GM21717 (cell line): Measurements from ENCODE around the gene PPP2R5D.

Source experiments
- ATAC-seq: cut with Tn5 transposase; IDR thresholded peaks from one replicate; pipeline ENCODE4 v1.9.1; 2021; ENCODE audit warnings: mild to moderate bottlenecking, moderate library complexity; ENCODE audit not compliant: unreplicated experiment

PPP2R5D gene

GRCh38 chr6:43053545-43054205 lies 69.3 kb downstream of the PPP2R5D start, which contains the start of gene CUL7:
TSS of gene CUL7 (minus strand) at chr6:43053851. CDS start at chr6:43052788, 1,063 bp downstream.
- ATAC-seq: peak; percentile 43

- no peak for ATAC-seq
Observed at GRCh38 chr6:43054206-43054943, 70.0 kb downstream of the PPP2R5D start.

- no peak for ATAC-seq
Observed at GRCh38 chr6:43055966-43056365, 71.6 kb downstream of the PPP2R5D start.

- ATAC-seq: no peak
Observed at GRCh38 chr6:43058531-43058930, 74.2 kb downstream of the PPP2R5D start.

- ATAC-seq: peak; percentile 69
Observed at GRCh38 chr6:43059168-43060033, 75.0 kb downstream of the PPP2R5D start, which contains the start of the genes KLC4 and MRPL2. TSS of gene KLC4 (plus strand) at chr6:43059631. CDS start at chr6:43061336, 1,705 bp downstream. TSS of gene MRPL2 (minus strand) at chr6:43059434. CDS start at chr6:43059381, 53 bp downstream.

GRCh38 chr6:43060034-43060754 lies 75.8 kb downstream of the PPP2R5D start:
- ATAC-seq: no peak

GRCh38 chr6:43060755-43061633 lies 76.6 kb downstream of the PPP2R5D start:
- no peak for ATAC-seq

- no peak for ATAC-seq
Observed at GRCh38 chr6:43061861-43062260, 77.5 kb downstream of the PPP2R5D start.
